Choroid plexus epithelial cell (primary cell): ENCODE results near the gene SMURF1.

ENCODE experiments used
- DNase-seq: peaks from one replicate; pipeline ENCODE4 v3.0.0-alpha.2; 2010; ENCODE audit warnings: low read depth
- H3K4me3 ChIP-seq: 2 replicates; pipeline ENCODE4 v1.5.1; 2011; ENCODE audit warnings: low read depth, mild to moderate bottlenecking, control low read depth, low read length, moderate library complexity
- CTCF ChIP-seq: conservative IDR thresholded peaks from 2 replicates; pipeline ENCODE4 v1.5.1; 2011; ENCODE audit warnings: low read depth, mild to moderate bottlenecking, control low read depth, inconsistent platforms, low read length, moderate library complexity

The SMURF1 gene

GRCh38 chr7:99112097-99112496 is 31.8 kb downstream of the SMURF1 start:
- H3K4me3 ChIP-seq: no peak overlapping the region
- DNase-seq: no peak
- no peak for TF ChIP-seq CTCF

- no peak for DNase-seq
- no peak for TF ChIP-seq CTCF
- no peak overlapping the region for H3K4me3 ChIP-seq
These were observed 32.3 kb downstream of the SMURF1 start for GRCh38 chr7:99111591-99111990.

GRCh38 chr7:99109108-99110051 is 34.5 kb downstream of the SMURF1 start:
- no peak for TF ChIP-seq CTCF
- peak; percentile 53 for DNase-seq
- H3K4me3 ChIP-seq: no peak overlapping the region

GRCh38 chr7:99108613-99109012 is 35.3 kb downstream of the SMURF1 start:
- DNase-seq: peak; percentile 47
- TF ChIP-seq CTCF: no peak
- H3K4me3 ChIP-seq: no peak overlapping the region

- H3K4me3 ChIP-seq: no peak overlapping the region
- no peak for TF ChIP-seq CTCF
- DNase-seq: no peak
These were observed 37.1 kb downstream of the SMURF1 start for GRCh38 chr7:99106821-99107241.

GRCh38 chr7:99106411-99106810 is 37.5 kb downstream of the SMURF1 start:
- TF ChIP-seq CTCF: no peak
- H3K4me3 ChIP-seq: no peak overlapping the region

GRCh38 chr7:99105756-99106155 is 38.2 kb downstream of the SMURF1 start:
- no peak overlapping the region for H3K4me3 ChIP-seq
- TF ChIP-seq CTCF: no peak
- DNase-seq: no peak

More at GRCh38 chr7:99106411-99106810, 37.5 kb downstream of the SMURF1 start:
- DNase-seq: no peak
